ENCODE data around the gene BCL2L13. TPM values are rescaled to one million over a fixed set of nuclear protein-coding genes. Genes with fewer than 3 reads are reported as not detected.

Gene BCL2L13
- total RNA-seq, 1 donor from 2014 or later, result 35.3 TPM

GRCh38 chr22:17769716-17770082 lies 131.1 kb downstream of the BCL2L13 start:
- TF ChIP-seq CTCF (conservative IDR thresholded peaks at IDR 0.05; ENCODE audit: low read depth, low read length), result no peak
- no peak for DNase-seq (ENCODE audit: low read depth)
- H3K4me3 ChIP-seq (ENCODE audit: low read depth, low read length), result no peak overlapping the region

GRCh38 chr22:17770180-17771077 lies 131.9 kb downstream of the BCL2L13 start:
- no peak overlapping the region for H3K4me3 ChIP-seq (ENCODE audit: low read depth, low read length)
- DNase-seq (ENCODE audit: low read depth), result no peak
- no peak for TF ChIP-seq CTCF (conservative IDR thresholded peaks at IDR 0.05; ENCODE audit: low read depth, low read length)

GRCh38 chr22:17772249-17772957 lies 133.8 kb downstream of the BCL2L13 start:
- TF ChIP-seq CTCF (conservative IDR thresholded peaks at IDR 0.05; ENCODE audit: low read depth, low read length), result no peak
- DNase-seq (ENCODE audit: low read depth), result no peak
- H3K4me3 ChIP-seq (ENCODE audit: low read depth, low read length), result no peak overlapping the region

- TF ChIP-seq CTCF (conservative IDR thresholded peaks at IDR 0.05; ENCODE audit: low read depth, low read length), result no peak
- no peak for DNase-seq (ENCODE audit: low read depth)
Observed at GRCh38 chr22:17772958-17773605, 134.5 kb downstream of the BCL2L13 start.

GRCh38 chr22:17773606-17774205 lies 135.1 kb downstream of the BCL2L13 start:
- no peak for TF ChIP-seq CTCF (conservative IDR thresholded peaks at IDR 0.05; ENCODE audit: low read depth, low read length)
- DNase-seq (ENCODE audit: low read depth), result no peak
- H3K4me3 ChIP-seq (ENCODE audit: low read depth, low read length), result peak overlapping the region; percentile 62

More at GRCh38 chr22:17772958-17773605, 134.5 kb downstream of the BCL2L13 start:
- H3K4me3 ChIP-seq (ENCODE audit: low read depth, low read length), result peak overlapping the region; percentile 62

- TF ChIP-seq CTCF (conservative IDR thresholded peaks at IDR 0.05; ENCODE audit: low read depth, low read length), result no peak
- no peak for DNase-seq (ENCODE audit: low read depth)
- H3K4me3 ChIP-seq (ENCODE audit: low read depth, low read length), result peak within 1 kb of the TSS; percentile 62
Observed at GRCh38 chr22:17774206-17774925, 135.8 kb downstream of the BCL2L13 start, which contains the start of gene BID. Gene BID (minus strand): TSS chr22:17774469. CDS start chr22:17750116, 24,353 bp downstream.

Data from epithelial cell of proximal tubule (primary cell).